IMR-90 (cell line): ENCODE results near the gene INTS2. TPM values are rescaled to one million over a fixed set of nuclear protein-coding genes. Genes with fewer than 3 reads are reported as not detected.

ENCODE experiments used
- CEBPB ChIP-seq: IDR thresholded peaks from 2 replicates; pipeline ENCODE4 v1.6.1; 2012; ENCODE audit warnings: low read depth, low read length, improper control_type of control experiment
- CHD1 ChIP-seq: IDR thresholded peaks from 2 replicates; pipeline ENCODE4 v1.6.1; 2012; ENCODE audit warnings: low read depth, low read length, improper control_type of control experiment
- CTCF ChIP-seq: conservative IDR thresholded peaks from 2 replicates; pipeline ENCODE4 v1.5.1; 2012; ENCODE audit warnings: mild to moderate bottlenecking, low read depth, low read length, improper control_type of control experiment
- MXI1 ChIP-seq: IDR thresholded peaks from 2 replicates; pipeline ENCODE4 v1.6.1; 2012; ENCODE audit warnings: low read depth, mild to moderate bottlenecking, low read length, moderate library complexity, borderline replicate concordance
- NFE2L2 ChIP-seq: fragments of 150-350 bp; IDR thresholded peaks from 2 replicates; pipeline ENCODE4 v1.6.1; 2016; ENCODE audit warnings: low read depth, mild to moderate bottlenecking, low read length
- RAD21 ChIP-seq: IDR thresholded peaks from 2 replicates; pipeline ENCODE4 v1.6.1; 2012; ENCODE audit warnings: low read length, improper control_type of control experiment
- polyA plus RNA-seq, 3 experiments: library from polyadenylated mRNA; depleted of rRNA; stranded (reverse); fragments of >200 nt; gene quantifications; 2 replicates each; pipeline ENCODE4 v1.2.3, GENCODE V29; 2012; ENCODE audit warnings: low replicate concordance in 1 of 3
- total RNA-seq: library from RNA; depleted of rRNA; stranded (reverse); fragments of >200 nt; gene quantifications from 2 replicates; pipeline ENCODE4 v1.2.3, GENCODE V29; 2012

The INTS2 gene
- total and polyA plus RNA-seq, 2 of the 4 experiments (the other 2 are of a cell fraction): 4.0 to 17.4 TPM

GRCh38 chr17:61927208-61928100 is at the start of gene INTS2 (continued):
- TF ChIP-seq CTCF: no peak
- TF ChIP-seq CEBPB: no peak
- TF ChIP-seq CHD1: no peak; the same call in 1 of the 2 replicates
- peak; percentile 60 for TF ChIP-seq MXI1
- no peak for TF ChIP-seq RAD21
- TF ChIP-seq NFE2L2: no peak
